ENCODE results near the gene NOLC1.
"Not testable (repeated sequence)": the region's sequence is repeated elsewhere in the genome, so short reads cannot be mapped to it uniquely, and the experiment has no call there.

NOLC1 gene

GRCh38 chr10:102153093-102153620 is 968 bp downstream of the NOLC1 start:
- no peak for TF ChIP-seq GATA1 (IDR thresholded peaks at IDR 0.05; ENCODE audit: low read depth, low read length)
- TF ChIP-seq POLR2A (IDR thresholded peaks at IDR 0.05; ENCODE audit: low read length): no peak
- peak in 1 of 2 experiments; percentile 49 for DNase-seq

GRCh38 chr10:102154466-102155116 is 2.4 kb downstream of the NOLC1 start:
- no peak for TF ChIP-seq POLR2A (IDR thresholded peaks at IDR 0.05; ENCODE audit: low read length)
- TF ChIP-seq GATA1 (IDR thresholded peaks at IDR 0.05; ENCODE audit: low read depth, low read length): no peak
- DNase-seq: no peak

- DNase-seq: no peak
- TF ChIP-seq GATA1 (IDR thresholded peaks at IDR 0.05; ENCODE audit: low read depth, low read length) (no peak), POLR2A (IDR thresholded peaks at IDR 0.05; ENCODE audit: low read length) (no peak)
Observed at GRCh38 chr10:102157224-102157623, 5.0 kb downstream of the NOLC1 start.

GRCh38 chr10:102159051-102159597 is 6.9 kb downstream of the NOLC1 start:
- TF ChIP-seq GATA1 (IDR thresholded peaks at IDR 0.05; ENCODE audit: low read depth, low read length) (no peak), POLR2A (IDR thresholded peaks at IDR 0.05; ENCODE audit: low read length) (no peak)
- no peak for DNase-seq

GRCh38 chr10:102159831-102160230 is 7.6 kb downstream of the NOLC1 start:
- DNase-seq: no peak
- no peak for TF ChIP-seq POLR2A (IDR thresholded peaks at IDR 0.05; ENCODE audit: low read length)
- no peak for TF ChIP-seq GATA1 (IDR thresholded peaks at IDR 0.05; ENCODE audit: low read depth, low read length)

- no peak for TF ChIP-seq POLR2A (IDR thresholded peaks at IDR 0.05; ENCODE audit: low read length)
- DNase-seq: peak in 1 of 2 experiments; percentile 10
Observed at GRCh38 chr10:102163342-102163989, 11.3 kb downstream of the NOLC1 start.

- no peak for TF ChIP-seq GATA1 (IDR thresholded peaks at IDR 0.05; ENCODE audit: low read depth, low read length)
- TF ChIP-seq POLR2A (IDR thresholded peaks at IDR 0.05; ENCODE audit: low read length): no peak
- DNase-seq: no peak
Observed at GRCh38 chr10:102167861-102168260, 15.7 kb downstream of the NOLC1 start.

- no peak for DNase-seq
- TF ChIP-seq GATA1 (IDR thresholded peaks at IDR 0.05; ENCODE audit: low read depth, low read length): no peak
- no peak for TF ChIP-seq POLR2A (IDR thresholded peaks at IDR 0.05; ENCODE audit: low read length)
Observed at GRCh38 chr10:102170602-102171001, 18.4 kb downstream of the NOLC1 start.

- DNase-seq: no peak
- TF ChIP-seq GATA1 (IDR thresholded peaks at IDR 0.05; ENCODE audit: low read depth, low read length) (no peak), POLR2A (IDR thresholded peaks at IDR 0.05; ENCODE audit: low read length) (no peak)
Observed at GRCh38 chr10:102172288-102172687, 20.1 kb downstream of the NOLC1 start.

GRCh38 chr10:102175415-102175814 is 23.2 kb downstream of the NOLC1 start:
- no peak for DNase-seq
- TF ChIP-seq GATA1 (IDR thresholded peaks at IDR 0.05; ENCODE audit: low read depth, low read length) (no peak), POLR2A (IDR thresholded peaks at IDR 0.05; ENCODE audit: low read length) (no peak)

GRCh38 chr10:102184606-102185005 is 32.4 kb downstream of the NOLC1 start:
- TF ChIP-seq POLR2A (IDR thresholded peaks at IDR 0.05; ENCODE audit: low read length) (no peak), GATA1 (IDR thresholded peaks at IDR 0.05; ENCODE audit: low read depth, low read length) (no peak)
- DNase-seq: no peak

GRCh38 chr10:102185272-102185671 is 33.1 kb downstream of the NOLC1 start:
- DNase-seq: no peak
- no peak for TF ChIP-seq POLR2A (IDR thresholded peaks at IDR 0.05; ENCODE audit: low read length)
- TF ChIP-seq GATA1 (IDR thresholded peaks at IDR 0.05; ENCODE audit: low read depth, low read length): no peak

GRCh38 chr10:102185811-102186527 is 33.8 kb downstream of the NOLC1 start:
- no peak for DNase-seq
- TF ChIP-seq POLR2A (IDR thresholded peaks at IDR 0.05; ENCODE audit: low read length) (no peak), GATA1 (IDR thresholded peaks at IDR 0.05; ENCODE audit: low read depth, low read length) (no peak)

- TF ChIP-seq GATA1 (IDR thresholded peaks at IDR 0.05; ENCODE audit: low read depth, low read length): no peak
- no peak for TF ChIP-seq POLR2A (IDR thresholded peaks at IDR 0.05; ENCODE audit: low read length)
- DNase-seq: no peak
Observed at GRCh38 chr10:102188298-102188940, 36.2 kb downstream of the NOLC1 start.

- not testable (repeated sequence) for DNase-seq
Observed at GRCh38 chr10:102188941-102189898, 37.0 kb downstream of the NOLC1 start.
